ENCODE measurements around the gene WDFY2.

DNA sequence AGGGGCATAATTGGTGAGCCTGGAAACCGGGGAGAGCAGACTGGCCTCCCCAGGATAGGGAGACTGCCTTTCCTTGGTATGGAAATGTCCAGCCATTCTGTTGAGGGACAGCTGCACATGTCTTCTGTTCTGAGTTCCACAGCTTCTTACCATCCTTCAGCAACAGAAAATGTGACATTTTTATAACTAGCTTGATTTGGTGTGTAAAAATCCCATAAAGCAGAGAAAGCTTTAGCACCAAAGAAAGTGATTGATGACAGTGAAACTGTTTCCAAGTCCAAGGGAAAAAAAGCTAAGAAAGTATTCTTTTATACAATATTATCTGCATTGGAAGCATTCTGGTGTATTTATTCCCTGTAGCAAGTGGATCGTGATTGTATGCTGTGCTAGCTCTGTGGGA is 157.8 kb downstream of the WDFY2 start:
- TF ChIP-seq, protein P1, sequence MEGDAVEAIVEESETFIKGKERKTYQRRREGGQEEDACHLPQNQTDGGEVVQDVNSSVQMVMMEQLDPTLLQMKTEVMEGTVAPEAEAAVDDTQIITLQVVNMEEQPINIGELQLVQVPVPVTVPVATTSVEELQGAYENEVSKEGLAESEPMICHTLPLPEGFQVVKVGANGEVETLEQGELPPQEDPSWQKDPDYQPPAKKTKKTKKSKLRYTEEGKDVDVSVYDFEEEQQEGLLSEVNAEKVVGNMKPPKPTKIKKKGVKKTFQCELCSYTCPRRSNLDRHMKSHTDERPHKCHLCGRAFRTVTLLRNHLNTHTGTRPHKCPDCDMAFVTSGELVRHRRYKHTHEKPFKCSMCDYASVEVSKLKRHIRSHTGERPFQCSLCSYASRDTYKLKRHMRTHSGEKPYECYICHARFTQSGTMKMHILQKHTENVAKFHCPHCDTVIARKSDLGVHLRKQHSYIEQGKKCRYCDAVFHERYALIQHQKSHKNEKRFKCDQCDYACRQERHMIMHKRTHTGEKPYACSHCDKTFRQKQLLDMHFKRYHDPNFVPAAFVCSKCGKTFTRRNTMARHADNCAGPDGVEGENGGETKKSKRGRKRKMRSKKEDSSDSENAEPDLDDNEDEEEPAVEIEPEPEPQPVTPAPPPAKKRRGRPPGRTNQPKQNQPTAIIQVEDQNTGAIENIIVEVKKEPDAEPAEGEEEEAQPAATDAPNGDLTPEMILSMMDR (conservative IDR thresholded peaks at IDR 0.05 in 1 of 2, IDR thresholded peaks at IDR 0.05 in 1 of 2; ENCODE audit: extremely low read depth in 1 of 2, insufficient read depth in 1 of 2, low read depth in 1 of 2, low read length in 2 of 2) = no peak
- no peak for TF ChIP-seq EZH2 (IDR thresholded peaks at IDR 0.05; ENCODE audit: borderline replicate concordance, low read length)

Measured in mammary epithelial cell (primary cell).